GM21619 (cell line): ENCODE results near the gene HOXC12.

Experiments
- ATAC-seq: cut with Tn5 transposase; IDR thresholded peaks from one replicate; pipeline ENCODE4 v1.9.1; 2021; ENCODE audit not compliant: unreplicated experiment

The HOXC12 gene

GRCh38 chr12:53940443-53941014 lies 14.2 kb upstream of the HOXC12 start:
- no peak for ATAC-seq

- ATAC-seq = no peak
These were observed 13.5 kb upstream of the HOXC12 start for GRCh38 chr12:53941187-53941586.

- no peak for ATAC-seq
These were observed 13.0 kb upstream of the HOXC12 start for GRCh38 chr12:53941750-53942149.

- ATAC-seq = no peak
These were observed 12.2 kb upstream of the HOXC12 start for GRCh38 chr12:53942467-53942997.

GRCh38 chr12:53944209-53944608 lies 10.5 kb upstream of the HOXC12 start:
- ATAC-seq = no peak

GRCh38 chr12:53944907-53945847 lies 9.5 kb upstream of the HOXC12 start:
- no peak for ATAC-seq

GRCh38 chr12:53947743-53948142 lies 7.0 kb upstream of the HOXC12 start:
- no peak for ATAC-seq

GRCh38 chr12:53948650-53949593 lies 5.8 kb upstream of the HOXC12 start:
- no peak for ATAC-seq

GRCh38 chr12:53949631-53950436 lies 4.9 kb upstream of the HOXC12 start:
- ATAC-seq = no peak

- ATAC-seq = no peak
These were observed 4.3 kb upstream of the HOXC12 start for GRCh38 chr12:53950437-53950773.

GRCh38 chr12:53950789-53951576 lies 3.7 kb upstream of the HOXC12 start:
- no peak for ATAC-seq

- ATAC-seq = no peak
These were observed 2.9 kb upstream of the HOXC12 start for GRCh38 chr12:53951577-53952334.

GRCh38 chr12:53952335-53952694 lies 2.4 kb upstream of the HOXC12 start:
- ATAC-seq = no peak

GRCh38 chr12:53952871-53953734 lies 1.6 kb upstream of the HOXC12 start:
- no peak for ATAC-seq

GRCh38 chr12:53953831-53954693 lies 641 bp upstream of the HOXC12 start:
- no peak for ATAC-seq

- ATAC-seq = no peak
These were observed 503 bp downstream of the HOXC12 start for GRCh38 chr12:53955036-53955775.
